HepG2 (cell line): ENCODE results near the gene PFN4. TPM values are rescaled to one million over a fixed set of nuclear protein-coding genes. Genes with fewer than 3 reads are reported as not detected.

Experiments
- BCL3 ChIP-seq: sonication (generic); formaldehyde crosslinking; IDR thresholded peaks from 2 replicates; pipeline ENCODE4 v1.5.1; 2020; ENCODE audit warnings: mild to moderate bottlenecking, missing genetic modification reagents, moderate library complexity
- ESRRA ChIP-seq: sonication (generic); formaldehyde crosslinking; IDR thresholded peaks from 2 replicates; pipeline ENCODE4 v1.5.1; 2020; ENCODE audit warnings: mild to moderate bottlenecking, low read depth, missing genetic modification reagents
- FOXC1 ChIP-seq: sonication (generic); formaldehyde crosslinking; IDR thresholded peaks from 2 replicates; pipeline ENCODE4 v1.8.0; 2022; ENCODE audit warnings: mild to moderate bottlenecking, missing genetic modification reagents, borderline replicate concordance
- JDP2 ChIP-seq: sonication (generic); formaldehyde crosslinking; IDR thresholded peaks from 2 replicates; pipeline ENCODE4 v1.8.1; 2022; ENCODE audit warnings: missing genetic modification reagents, borderline replicate concordance
- KLF15 ChIP-seq: sonication (generic); formaldehyde crosslinking; IDR thresholded peaks from 2 replicates; pipeline ENCODE4 v1.8.1; 2023; ENCODE audit warnings: borderline replicate concordance, mild to moderate bottlenecking, inconsistent platforms, missing genetic modification reagents, mixed read lengths
- KLF16 ChIP-seq, 2 experiments: sonication (generic) in 1 of 2; formaldehyde crosslinking in 1 of 2; IDR thresholded peaks; 2 replicates each; pipeline versions ENCODE4 v1.6.1 to v1.8.0; 2016 to 2023; ENCODE audit warnings: missing genetic modification reagents in 2 of 2, missing compliant biosample characterization in 1 of 2
- NFYB ChIP-seq: sonication (generic); formaldehyde crosslinking; IDR thresholded peaks from 2 replicates; pipeline ENCODE4 v1.4.0; 2020; ENCODE audit warnings: missing genetic modification reagents
- NRL ChIP-seq: sonication (generic); formaldehyde crosslinking; IDR thresholded peaks from 2 replicates; pipeline ENCODE4 v1.5.0; 2020; ENCODE audit warnings: missing genetic modification reagents, mild to moderate bottlenecking, moderate library complexity, borderline replicate concordance
- SKI ChIP-seq: fragments of 450-650 bp; IDR thresholded peaks from one replicate; pipeline ENCODE4 v1.6.1; 2018; ENCODE audit warnings: mild to moderate bottlenecking; ENCODE audit not compliant: partially characterized antibody
- ZBTB38 ChIP-seq: sonication (generic); formaldehyde crosslinking; IDR thresholded peaks from 2 replicates; pipeline ENCODE4 v1.5.1; 2020; ENCODE audit warnings: mild to moderate bottlenecking, missing genetic modification reagents
- ZFY ChIP-seq: sonication (generic); formaldehyde crosslinking; IDR thresholded peaks from 2 replicates; pipeline ENCODE4 v1.4.0; 2020; ENCODE audit warnings: missing genetic modification reagents
- ZNF160 ChIP-seq: sonication (generic); formaldehyde crosslinking; IDR thresholded peaks from 2 replicates; pipeline ENCODE4 v1.8.0; 2022; ENCODE audit warnings: mild to moderate bottlenecking, inconsistent platforms, missing genetic modification reagents
- ZNF367 ChIP-seq: sonication (generic); formaldehyde crosslinking; IDR thresholded peaks from 2 replicates; pipeline ENCODE4 v1.4.0; 2020; ENCODE audit warnings: missing genetic modification reagents, borderline replicate concordance
- ZNF503 ChIP-seq: sonication (generic); formaldehyde crosslinking; IDR thresholded peaks from 2 replicates; pipeline ENCODE4 v1.4.0; 2020; ENCODE audit warnings: missing genetic modification reagents
- ZNF567 ChIP-seq: sonication (generic); formaldehyde crosslinking; IDR thresholded peaks from 2 replicates; pipeline ENCODE4 v1.8.1; 2023; ENCODE audit warnings: mild to moderate bottlenecking, missing genetic modification reagents, borderline replicate concordance
- ZNF572 ChIP-seq: sonication (generic); formaldehyde crosslinking; IDR thresholded peaks from 2 replicates; pipeline ENCODE4 v1.5.1; 2020; ENCODE audit warnings: mild to moderate bottlenecking, missing genetic modification reagents
- ZNF598 ChIP-seq: sonication (generic); formaldehyde crosslinking; IDR thresholded peaks from 2 replicates; pipeline ENCODE4 v1.5.1; 2020; ENCODE audit warnings: mild to moderate bottlenecking, missing genetic modification reagents, borderline replicate concordance
- ZNF678 ChIP-seq: sonication (generic); formaldehyde crosslinking; IDR thresholded peaks from 2 replicates; pipeline ENCODE4 v1.4.0; 2020; ENCODE audit warnings: mild to moderate bottlenecking, missing genetic modification reagents
- ZNF780A ChIP-seq: sonication (generic); formaldehyde crosslinking; IDR thresholded peaks from 2 replicates; pipeline ENCODE4 v1.8.0; 2022; ENCODE audit warnings: mild to moderate bottlenecking, missing genetic modification reagents, moderate library complexity
- polyA plus RNA-seq, 8 experiments: library from polyadenylated mRNA; depleted of rRNA in 3 of 8; stranded (reverse) in 7 of 8; unstranded in 1 of 8; fragments of >200 nt; fragmentation: Illumina TruSeq in 4 of 8; extraction: Trizol in 4 of 8; gene quantifications; 2 replicates each; pipeline versions ENCODE4 v1.2.1 to v1.2.3, GENCODE V29; 2011 to 2016; ENCODE audit warnings: low read depth in 4 of 8, missing spikeins in 1 of 8, mixed read lengths in 1 of 8; ENCODE audit not compliant: insufficient read depth in 1 of 8
- total RNA-seq, 5 experiments: library from RNA; depleted of rRNA; stranded (reverse); fragments of >200 nt; fragmentation: Illumina TruSeq; extraction: Trizol; gene quantifications; 2 replicates each; pipeline ENCODE4 v1.2.3, GENCODE V29; 2016; ENCODE audit warnings: low read depth in 1 of 5
- TF ChIP-seq, protein P1 (sequence below): sonication (generic); formaldehyde crosslinking; IDR thresholded peaks from 2 replicates; pipeline ENCODE4 v1.5.0; 2020; ENCODE audit warnings: missing genetic modification reagents
- TF ChIP-seq, protein P2 (sequence below), 2 experiments: fragments of 450-650 bp in 1 of 2; sonication (generic) in 1 of 2; formaldehyde crosslinking; IDR thresholded peaks; 2 replicates each; pipeline versions ENCODE4 v1.5.0 to v1.8.0; 2020 to 2022; ENCODE audit warnings: mild to moderate bottlenecking in 1 of 2, missing genetic modification reagents in 1 of 2
- TF ChIP-seq, protein P3 (sequence below): sonication (generic); formaldehyde crosslinking; IDR thresholded peaks from 2 replicates; pipeline ENCODE4 v1.4.0; 2020; ENCODE audit warnings: mild to moderate bottlenecking, missing genetic modification reagents

The PFN4 gene
- total and polyA plus RNA-seq, 2 of the 13 experiments (the other 11 are each of a cell fraction or from before 2014, with no cell fraction given), result 0.12 to 0.20 TPM

- TF ChIP-seq ZNF160 (CRISPR knock-in tag) (no peak), ZNF567 (CRISPR knock-in tag) (0 out of 2 replicates have a peak, but pooled peaks have one; percentile 82), NRL (peak; percentile 64; the same call in 1 of the 2 replicates), ZNF367 (CRISPR knock-in tag) (no peak), ZNF678 (CRISPR knock-in tag) (no peak), ZNF503 (CRISPR knock-in tag) (no peak; the same call in 1 of the 2 replicates), ZFY (CRISPR knock-in tag) (no peak), FOXC1 (peak; percentile 90; the same call in 1 of the 2 replicates), KLF16 (CRISPR knock-in tag; IDR thresholded peaks at IDR 0.05) (0 out of 4 replicates have a peak, but pooled peaks of 1 of the 2 experiments have one; percentile 32), SKI (no peak), ZNF598 (CRISPR knock-in tag) (peak; percentile 97), ZBTB38 (CRISPR knock-in tag) (0 out of 2 replicates have a peak, but pooled peaks have one; percentile 12), ZNF572 (CRISPR knock-in tag) (0 out of 2 replicates have a peak, but pooled peaks have one; percentile 72), NFYB (CRISPR knock-in tag) (peak; percentile 31; the same call in 1 of the 2 replicates), BCL3 (CRISPR knock-in tag) (no peak), JDP2 (CRISPR knock-in tag) (no peak), ESRRA (CRISPR knock-in tag) (no peak), ZNF780A (CRISPR knock-in tag) (no peak), KLF15 (peak; percentile 3; the same call in 1 of the 2 replicates)
- TF ChIP-seq, protein P1, sequence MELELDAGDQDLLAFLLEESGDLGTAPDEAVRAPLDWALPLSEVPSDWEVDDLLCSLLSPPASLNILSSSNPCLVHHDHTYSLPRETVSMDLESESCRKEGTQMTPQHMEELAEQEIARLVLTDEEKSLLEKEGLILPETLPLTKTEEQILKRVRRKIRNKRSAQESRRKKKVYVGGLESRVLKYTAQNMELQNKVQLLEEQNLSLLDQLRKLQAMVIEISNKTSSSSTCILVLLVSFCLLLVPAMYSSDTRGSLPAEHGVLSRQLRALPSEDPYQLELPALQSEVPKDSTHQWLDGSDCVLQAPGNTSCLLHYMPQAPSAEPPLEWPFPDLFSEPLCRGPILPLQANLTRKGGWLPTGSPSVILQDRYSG (CRISPR knock-in tag), result no peak
- TF ChIP-seq, protein P2, sequence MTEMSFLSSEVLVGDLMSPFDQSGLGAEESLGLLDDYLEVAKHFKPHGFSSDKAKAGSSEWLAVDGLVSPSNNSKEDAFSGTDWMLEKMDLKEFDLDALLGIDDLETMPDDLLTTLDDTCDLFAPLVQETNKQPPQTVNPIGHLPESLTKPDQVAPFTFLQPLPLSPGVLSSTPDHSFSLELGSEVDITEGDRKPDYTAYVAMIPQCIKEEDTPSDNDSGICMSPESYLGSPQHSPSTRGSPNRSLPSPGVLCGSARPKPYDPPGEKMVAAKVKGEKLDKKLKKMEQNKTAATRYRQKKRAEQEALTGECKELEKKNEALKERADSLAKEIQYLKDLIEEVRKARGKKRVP (CRISPR knock-in tag; IDR thresholded peaks at IDR 0.05), result no peak
- TF ChIP-seq, protein P3, sequence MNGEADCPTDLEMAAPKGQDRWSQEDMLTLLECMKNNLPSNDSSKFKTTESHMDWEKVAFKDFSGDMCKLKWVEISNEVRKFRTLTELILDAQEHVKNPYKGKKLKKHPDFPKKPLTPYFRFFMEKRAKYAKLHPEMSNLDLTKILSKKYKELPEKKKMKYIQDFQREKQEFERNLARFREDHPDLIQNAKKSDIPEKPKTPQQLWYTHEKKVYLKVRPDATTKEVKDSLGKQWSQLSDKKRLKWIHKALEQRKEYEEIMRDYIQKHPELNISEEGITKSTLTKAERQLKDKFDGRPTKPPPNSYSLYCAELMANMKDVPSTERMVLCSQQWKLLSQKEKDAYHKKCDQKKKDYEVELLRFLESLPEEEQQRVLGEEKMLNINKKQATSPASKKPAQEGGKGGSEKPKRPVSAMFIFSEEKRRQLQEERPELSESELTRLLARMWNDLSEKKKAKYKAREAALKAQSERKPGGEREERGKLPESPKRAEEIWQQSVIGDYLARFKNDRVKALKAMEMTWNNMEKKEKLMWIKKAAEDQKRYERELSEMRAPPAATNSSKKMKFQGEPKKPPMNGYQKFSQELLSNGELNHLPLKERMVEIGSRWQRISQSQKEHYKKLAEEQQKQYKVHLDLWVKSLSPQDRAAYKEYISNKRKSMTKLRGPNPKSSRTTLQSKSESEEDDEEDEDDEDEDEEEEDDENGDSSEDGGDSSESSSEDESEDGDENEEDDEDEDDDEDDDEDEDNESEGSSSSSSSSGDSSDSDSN (CRISPR knock-in tag), result no peak
Measured at GRCh38 chr2:24123922-24124580, 917 bp upstream of the PFN4 start (continued).
